ENCODE data around the gene ARVCF. TPM values are rescaled to one million over a fixed set of nuclear protein-coding genes. Genes with fewer than 3 reads are reported as not detected.

Gene ARVCF
- total RNA-seq, 4 donors from 2014 or later, result 47.5 to 98.3 (median 80.6) TPM

GRCh38 chr22:19988965-19989724, 27.5 kb downstream of the ARVCF start:
- no peak overlapping the region for H3K4me3 ChIP-seq
- H3K36me3 ChIP-seq, result no peaks in the 10 kb centered on the region
- no peaks in the 10 kb centered on the region for H3K9me3 ChIP-seq
- no peak for TF ChIP-seq EP300 (IDR thresholded peaks at IDR 0.05)
- H3K4me1 ChIP-seq, result peaks cover 0 to 97% (median 42%) of the 10 kb centered on the region in 4 donors
- peak overlapping the region in 3 of 4 donors; percentile 1 to 93 (median 71) for H3K27ac ChIP-seq
- no peaks in the 10 kb centered on the region for H3K27me3 ChIP-seq
- no peak for DNase-seq (ENCODE audit: low spot score in 2 of 2)
- WGBS, 2 donors, result 63 to 68% methylated on average over 15 of the region's 18 CpGs

- peak overlapping the region in 2 of 4 donors; percentile 71 to 93 for H3K27ac ChIP-seq
Measured at GRCh38 chr22:19988331-19988808, 28.3 kb downstream of the ARVCF start.

GRCh38 chr22:19987394-19988306, 29.0 kb downstream of the ARVCF start:
- peak overlapping the region in 1 of 4 donors; percentile 84 for H3K4me3 ChIP-seq
- 66 to 72% methylated on average over 8 to 17 of the region's 24 CpGs for WGBS, 2 donors
- no peaks in the 10 kb centered on the region for H3K9me3 ChIP-seq
- H3K27ac ChIP-seq, result peak overlapping the region; percentile 77 to 93 (median 85)
- TF ChIP-seq POLR2A (IDR thresholded peaks at IDR 0.05), result no peak
- TF ChIP-seq CTCF (IDR thresholded peaks at IDR 0.05), result no peak
- no peak for TF ChIP-seq EP300 (IDR thresholded peaks at IDR 0.05)
- H3K4me1 ChIP-seq, result peaks cover 0 to 97% (median 41%) of the 10 kb centered on the region in 4 donors
- DNase-seq (ENCODE audit: low spot score in 2 of 2), result no peak
- no peaks in the 10 kb centered on the region for H3K27me3 ChIP-seq
- H3K36me3 ChIP-seq, result no peaks in the 10 kb centered on the region

More at GRCh38 chr22:19988331-19988808, 28.3 kb downstream of the ARVCF start:
- H3K27me3 ChIP-seq, result no peaks in the 10 kb centered on the region
- no peak for TF ChIP-seq POLR2A (IDR thresholded peaks at IDR 0.05)
- DNase-seq (ENCODE audit: low spot score in 2 of 2), result no peak
- H3K4me3 ChIP-seq, result no peak overlapping the region
- peaks cover 0 to 97% (median 44%) of the 10 kb centered on the region in 4 donors for H3K4me1 ChIP-seq
- WGBS, 2 donors, result 82 to 94% methylated on average over 9 of the region's 9 CpGs
- H3K9me3 ChIP-seq, result no peaks in the 10 kb centered on the region
- no peaks in the 10 kb centered on the region for H3K36me3 ChIP-seq

- Histone ChIP-seq H3K4me3 (peak overlapping the region; percentile 71 to 84 (median 80)), H3K4me1 (peaks cover 0 to 90% (median 31%) of the 10 kb centered on the region in 4 donors), H3K27me3 (no peaks in the 10 kb centered on the region), H3K27ac (peak overlapping the region; percentile 77 to 93 (median 85)), H3K9me3 (no peaks in the 10 kb centered on the region), H3K36me3 (peaks cover 0 to 8% (median 0%) of the 10 kb centered on the region in 3 donors)
- TF ChIP-seq CTCF (IDR thresholded peaks at IDR 0.05) (no peak), EP300 (IDR thresholded peaks at IDR 0.05) (peak in 1 of 2 donors; percentile 58), POLR2A (IDR thresholded peaks at IDR 0.05) (peak in 1 of 2 donors; percentile 64)
- WGBS, 2 donors, result 1% methylated on average over 15 to 45 of the region's 76 CpGs
- DNase-seq (ENCODE audit: low spot score in 2 of 2), result peak; percentile 59 to 62
Measured at GRCh38 chr22:19986410-19987341, 29.9 kb downstream of the ARVCF start.

GRCh38 chr22:19986011-19986409, 30.6 kb downstream of the ARVCF start:
- Histone ChIP-seq H3K27ac (peak overlapping the region; percentile 77 to 93 (median 85)), H3K4me1 (peaks cover 0 to 83% (median 25%) of the 10 kb centered on the region in 4 donors), H3K4me3 (peak overlapping the region; percentile 71 to 84 (median 80)), H3K27me3 (no peaks in the 10 kb centered on the region), H3K36me3 (peaks cover 0 to 15% (median 0%) of the 10 kb centered on the region in 3 donors), H3K9me3 (no peaks in the 10 kb centered on the region)
- DNase-seq (ENCODE audit: low spot score in 2 of 2), result no peak
- WGBS, 2 donors, result 50 to 75% methylated on average over 1 to 2 of the region's 2 CpGs
- TF ChIP-seq POLR2A (IDR thresholded peaks at IDR 0.05) (no peak), EP300 (IDR thresholded peaks at IDR 0.05) (no peak), CTCF (IDR thresholded peaks at IDR 0.05) (no peak)
